SK-N-SH treated with all-trans-retinoic acid at 6 μM for 48 hours (cell line): ENCODE measurements around the gene DLL4.

Experiments used
- ATAC-seq: fragments of 200-7000 bp; cut with Tn5 transposase; 3 replicates; pipeline ENCODE4 v1.9.1; 2020; ENCODE audit warnings: mild to moderate bottlenecking, moderate library complexity
- ARNTL ChIP-seq: fragments of 450-650 bp; formaldehyde crosslinking; IDR thresholded peaks from 2 replicates; pipeline ENCODE4 v1.5.0; 2020; ENCODE audit warnings: low read depth, mild to moderate bottlenecking, moderate library complexity, borderline replicate concordance
- BACH2 ChIP-seq: fragments of 250-450 bp; sonication (Bioruptor Pico); IDR thresholded peaks from 2 replicates; pipeline ENCODE4 v1.9.0; 2021; ENCODE audit warnings: mild to moderate bottlenecking, borderline replicate concordance
- CSDC2 ChIP-seq: fragments of 250-450 bp; sonication (Bioruptor Pico); IDR thresholded peaks from 2 replicates; pipeline ENCODE4 v1.5.0; 2020; ENCODE audit warnings: mild to moderate bottlenecking, moderate library complexity
- ESRRG ChIP-seq: fragments of 250-450 bp; sonication (Bioruptor Pico); IDR thresholded peaks from 2 replicates; pipeline ENCODE4 v1.6.1; 2021; ENCODE audit warnings: mild to moderate bottlenecking
- GLIS3 ChIP-seq: fragments of 250-450 bp; sonication (Bioruptor Pico); IDR thresholded peaks from 2 replicates; pipeline ENCODE4 v1.5.0; 2020; ENCODE audit warnings: mild to moderate bottlenecking, moderate library complexity
- ISL1 ChIP-seq: fragments of 250-450 bp; sonication (Bioruptor Pico); IDR thresholded peaks from 2 replicates; pipeline ENCODE4 v2.1.2; 2022; ENCODE audit warnings: mild to moderate bottlenecking, moderate library complexity
- PPARA ChIP-seq: fragments of 250-450 bp; sonication (Bioruptor Pico); IDR thresholded peaks from 2 replicates; pipeline ENCODE4 v1.5.0; 2020; ENCODE audit warnings: mild to moderate bottlenecking, borderline replicate concordance
- RARB ChIP-seq: fragments of 250-450 bp; sonication (Bioruptor Pico); IDR thresholded peaks from 2 replicates; pipeline ENCODE4 v1.8.0; 2021; ENCODE audit warnings: mild to moderate bottlenecking, moderate library complexity
- SNAI2 ChIP-seq: fragments of 250-450 bp; sonication (Bioruptor Pico); IDR thresholded peaks from 2 replicates; pipeline ENCODE4 v1.5.0; 2020; ENCODE audit warnings: mild to moderate bottlenecking, moderate library complexity
- TCF4 ChIP-seq: fragments of 250-450 bp; sonication (Bioruptor Pico); IDR thresholded peaks from 2 replicates; pipeline ENCODE4 v1.8.0; 2021; ENCODE audit warnings: mild to moderate bottlenecking, moderate library complexity, borderline replicate concordance
- TOX ChIP-seq: fragments of 250-450 bp; sonication (Bioruptor Pico); IDR thresholded peaks from 2 replicates; pipeline ENCODE4 v1.8.0; 2021; ENCODE audit warnings: mild to moderate bottlenecking, moderate library complexity, borderline replicate concordance
- ZFP3 ChIP-seq: fragments of 250-450 bp; sonication (Bioruptor Pico); IDR thresholded peaks from 2 replicates; pipeline ENCODE4 v1.5.0; 2020; ENCODE audit warnings: mild to moderate bottlenecking, moderate library complexity
- ZFP30 ChIP-seq: fragments of 450-650 bp; formaldehyde crosslinking; IDR thresholded peaks from 2 replicates; pipeline ENCODE4 v1.5.0; 2022; ENCODE audit warnings: mild to moderate bottlenecking, moderate library complexity
- ZNF565 ChIP-seq: fragments of 450-650 bp; formaldehyde crosslinking; conservative IDR thresholded peaks from 2 replicates; pipeline ENCODE4 v1.5.0; 2020; ENCODE audit warnings: low read depth, mild to moderate bottlenecking, moderate library complexity
- ZNF70 ChIP-seq: fragments of 450-650 bp; formaldehyde crosslinking; IDR thresholded peaks from 2 replicates; pipeline ENCODE4 v1.5.0; 2020; ENCODE audit warnings: mild to moderate bottlenecking, moderate library complexity
- ZNF8 ChIP-seq: fragments of 450-650 bp; formaldehyde crosslinking; IDR thresholded peaks from 2 replicates; pipeline ENCODE4 v1.5.0; 2020; ENCODE audit warnings: mild to moderate bottlenecking, moderate library complexity
- TF ChIP-seq, protein P1 (sequence below): fragments of 250-450 bp; sonication (Bioruptor Pico); IDR thresholded peaks from 2 replicates; pipeline ENCODE4 v1.5.1; 2020; ENCODE audit warnings: low read depth, mild to moderate bottlenecking, moderate library complexity
- TF ChIP-seq, protein P2 (sequence below): fragments of 250-450 bp; sonication (Bioruptor Pico); IDR thresholded peaks from 2 replicates; pipeline ENCODE4 v1.5.0; 2020; ENCODE audit warnings: mild to moderate bottlenecking, moderate library complexity
- TF ChIP-seq, protein P3 (sequence below): fragments of 250-450 bp; sonication (Bioruptor Pico); IDR thresholded peaks from 2 replicates; pipeline ENCODE4 v1.8.0; 2020; ENCODE audit warnings: mild to moderate bottlenecking, moderate library complexity, borderline replicate concordance
- TF ChIP-seq, protein P4 (sequence below): fragments of 250-450 bp; sonication (Bioruptor Pico); IDR thresholded peaks from 2 replicates; pipeline ENCODE4 v1.8.0; 2021; ENCODE audit warnings: low read depth, mild to moderate bottlenecking, moderate library complexity, borderline replicate concordance
- TF ChIP-seq, protein P5 (sequence below): fragments of 250-450 bp; sonication (Bioruptor Pico); IDR thresholded peaks from 2 replicates; pipeline ENCODE4 v1.5.1; 2021; ENCODE audit warnings: mild to moderate bottlenecking, moderate library complexity

Gene DLL4

DNA sequence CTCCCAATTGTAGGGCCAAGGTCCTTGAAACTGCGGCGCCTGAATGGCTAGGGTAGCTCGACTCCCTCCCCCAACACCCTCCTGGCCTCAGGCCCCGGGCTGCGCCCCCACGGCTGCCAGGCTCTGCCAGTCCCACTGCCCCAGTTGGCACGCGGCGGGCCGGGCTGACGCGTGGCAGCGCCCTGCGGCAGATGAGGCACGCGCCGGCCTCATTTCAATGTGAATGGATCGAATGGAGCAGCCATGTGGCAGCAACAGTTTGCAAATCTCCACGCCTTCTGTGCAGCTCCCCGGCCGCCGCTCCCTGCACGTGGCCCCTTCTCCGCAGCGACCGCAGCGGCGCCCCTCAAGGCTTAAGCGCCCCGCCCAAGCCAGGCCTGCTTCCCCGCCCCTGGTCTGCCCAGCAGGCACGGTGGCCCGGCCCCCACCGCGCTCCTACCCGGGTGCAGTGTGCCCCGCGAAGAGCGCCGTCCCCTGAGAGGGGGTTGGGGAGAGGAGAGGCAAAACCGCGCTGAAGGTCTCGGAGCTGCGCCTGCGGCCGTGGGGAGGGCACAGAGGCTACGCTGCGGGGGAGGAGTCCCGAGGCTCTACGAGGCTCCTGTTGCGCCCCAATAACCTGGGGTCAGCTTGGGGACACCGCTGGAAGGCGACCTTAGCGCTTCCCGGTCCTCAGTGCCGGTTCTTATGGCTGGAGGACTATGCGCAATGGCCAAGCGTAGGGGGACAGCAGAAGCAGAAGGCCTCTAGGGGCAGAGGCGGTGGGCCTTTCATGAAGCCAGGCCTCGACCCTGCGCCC lies 3.1 kb upstream of the DLL4 start:
- ATAC-seq = peak; percentile 5; the same call in 2 of the 3 replicates
- peak; percentile 96 for TF ChIP-seq ZFP3 (CRISPR knock-in tag)
- TF ChIP-seq SNAI2 (CRISPR knock-in tag) = no peak

DNA sequence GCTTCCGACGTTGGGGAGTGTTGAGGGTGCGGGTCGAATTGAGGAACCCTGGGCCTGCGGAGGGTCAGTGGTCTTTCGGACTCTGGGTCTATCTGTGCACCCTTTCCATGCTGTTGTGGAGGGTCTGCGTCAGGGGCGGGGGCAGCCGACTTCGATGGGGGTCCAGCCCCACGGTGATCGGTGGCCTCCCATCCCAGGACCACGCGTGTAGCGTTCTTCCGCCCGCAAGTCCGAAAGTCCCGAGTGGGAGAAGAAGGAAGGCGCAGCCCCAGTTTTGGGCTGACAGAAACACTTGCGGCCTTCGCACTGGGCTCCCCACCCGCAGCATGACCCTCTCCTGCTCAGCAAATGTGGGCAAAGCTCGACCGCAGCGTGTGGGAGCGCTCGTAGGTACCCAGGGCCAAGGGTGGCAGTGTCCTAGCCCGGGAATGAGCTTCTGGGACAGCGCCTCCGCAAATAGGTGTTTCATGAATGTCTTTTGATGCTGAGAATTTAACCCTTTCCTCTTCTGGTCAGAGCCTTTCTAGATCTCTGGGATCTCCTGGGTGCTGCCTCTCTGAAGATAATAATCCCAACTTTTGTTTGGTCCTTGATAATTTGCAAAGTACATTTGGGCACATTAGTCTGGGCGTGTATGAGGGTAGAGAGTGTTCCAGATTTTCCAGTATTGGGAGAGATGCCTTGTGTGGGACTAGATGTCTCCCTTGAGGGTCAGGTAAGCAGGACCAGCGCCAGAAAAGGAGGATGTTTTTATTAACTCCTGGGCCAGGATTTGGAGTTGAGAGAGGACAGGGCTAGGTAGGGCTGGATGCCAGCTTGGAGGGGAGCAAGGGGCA lies 2.3 kb upstream of the DLL4 start:
- TF ChIP-seq GLIS3 (CRISPR knock-in tag) (no peak), PPARA (CRISPR knock-in tag) (no peak), ARNTL (CRISPR knock-in tag) (no peak), ZFP3 (CRISPR knock-in tag) (no peak), BACH2 (CRISPR knock-in tag) (no peak), ZNF70 (CRISPR knock-in tag) (no peak), ZFP30 (no peak), ISL1 (CRISPR knock-in tag) (no peak), TOX (CRISPR knock-in tag) (no peak), ZNF565 (no peak), TCF4 (CRISPR knock-in tag) (no peak), CSDC2 (no peak), ESRRG (CRISPR knock-in tag) (no peak)
- TF ChIP-seq, protein P1, sequence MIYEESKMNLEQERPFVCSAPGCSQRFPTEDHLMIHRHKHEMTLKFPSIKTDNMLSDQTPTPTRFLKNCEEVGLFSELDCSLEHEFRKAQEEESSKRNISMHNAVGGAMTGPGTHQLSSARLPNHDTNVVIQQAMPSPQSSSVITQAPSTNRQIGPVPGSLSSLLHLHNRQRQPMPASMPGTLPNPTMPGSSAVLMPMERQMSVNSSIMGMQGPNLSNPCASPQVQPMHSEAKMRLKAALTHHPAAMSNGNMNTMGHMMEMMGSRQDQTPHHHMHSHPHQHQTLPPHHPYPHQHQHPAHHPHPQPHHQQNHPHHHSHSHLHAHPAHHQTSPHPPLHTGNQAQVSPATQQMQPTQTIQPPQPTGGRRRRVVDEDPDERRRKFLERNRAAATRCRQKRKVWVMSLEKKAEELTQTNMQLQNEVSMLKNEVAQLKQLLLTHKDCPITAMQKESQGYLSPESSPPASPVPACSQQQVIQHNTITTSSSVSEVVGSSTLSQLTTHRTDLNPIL (CRISPR knock-in tag) = no peak
- TF ChIP-seq, protein P2, sequence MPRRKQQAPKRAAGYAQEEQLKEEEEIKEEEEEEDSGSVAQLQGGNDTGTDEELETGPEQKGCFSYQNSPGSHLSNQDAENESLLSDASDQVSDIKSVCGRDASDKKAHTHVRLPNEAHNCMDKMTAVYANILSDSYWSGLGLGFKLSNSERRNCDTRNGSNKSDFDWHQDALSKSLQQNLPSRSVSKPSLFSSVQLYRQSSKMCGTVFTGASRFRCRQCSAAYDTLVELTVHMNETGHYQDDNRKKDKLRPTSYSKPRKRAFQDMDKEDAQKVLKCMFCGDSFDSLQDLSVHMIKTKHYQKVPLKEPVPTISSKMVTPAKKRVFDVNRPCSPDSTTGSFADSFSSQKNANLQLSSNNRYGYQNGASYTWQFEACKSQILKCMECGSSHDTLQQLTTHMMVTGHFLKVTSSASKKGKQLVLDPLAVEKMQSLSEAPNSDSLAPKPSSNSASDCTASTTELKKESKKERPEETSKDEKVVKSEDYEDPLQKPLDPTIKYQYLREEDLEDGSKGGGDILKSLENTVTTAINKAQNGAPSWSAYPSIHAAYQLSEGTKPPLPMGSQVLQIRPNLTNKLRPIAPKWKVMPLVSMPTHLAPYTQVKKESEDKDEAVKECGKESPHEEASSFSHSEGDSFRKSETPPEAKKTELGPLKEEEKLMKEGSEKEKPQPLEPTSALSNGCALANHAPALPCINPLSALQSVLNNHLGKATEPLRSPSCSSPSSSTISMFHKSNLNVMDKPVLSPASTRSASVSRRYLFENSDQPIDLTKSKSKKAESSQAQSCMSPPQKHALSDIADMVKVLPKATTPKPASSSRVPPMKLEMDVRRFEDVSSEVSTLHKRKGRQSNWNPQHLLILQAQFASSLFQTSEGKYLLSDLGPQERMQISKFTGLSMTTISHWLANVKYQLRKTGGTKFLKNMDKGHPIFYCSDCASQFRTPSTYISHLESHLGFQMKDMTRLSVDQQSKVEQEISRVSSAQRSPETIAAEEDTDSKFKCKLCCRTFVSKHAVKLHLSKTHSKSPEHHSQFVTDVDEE (CRISPR knock-in tag) = no peak
- TF ChIP-seq, protein P3, sequence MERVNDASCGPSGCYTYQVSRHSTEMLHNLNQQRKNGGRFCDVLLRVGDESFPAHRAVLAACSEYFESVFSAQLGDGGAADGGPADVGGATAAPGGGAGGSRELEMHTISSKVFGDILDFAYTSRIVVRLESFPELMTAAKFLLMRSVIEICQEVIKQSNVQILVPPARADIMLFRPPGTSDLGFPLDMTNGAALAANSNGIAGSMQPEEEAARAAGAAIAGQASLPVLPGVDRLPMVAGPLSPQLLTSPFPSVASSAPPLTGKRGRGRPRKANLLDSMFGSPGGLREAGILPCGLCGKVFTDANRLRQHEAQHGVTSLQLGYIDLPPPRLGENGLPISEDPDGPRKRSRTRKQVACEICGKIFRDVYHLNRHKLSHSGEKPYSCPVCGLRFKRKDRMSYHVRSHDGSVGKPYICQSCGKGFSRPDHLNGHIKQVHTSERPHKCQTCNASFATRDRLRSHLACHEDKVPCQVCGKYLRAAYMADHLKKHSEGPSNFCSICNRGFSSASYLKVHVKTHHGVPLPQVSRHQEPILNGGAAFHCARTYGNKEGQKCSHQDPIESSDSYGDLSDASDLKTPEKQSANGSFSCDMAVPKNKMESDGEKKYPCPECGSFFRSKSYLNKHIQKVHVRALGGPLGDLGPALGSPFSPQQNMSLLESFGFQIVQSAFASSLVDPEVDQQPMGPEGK (CRISPR knock-in tag) = no peak
- TF ChIP-seq, protein P4, sequence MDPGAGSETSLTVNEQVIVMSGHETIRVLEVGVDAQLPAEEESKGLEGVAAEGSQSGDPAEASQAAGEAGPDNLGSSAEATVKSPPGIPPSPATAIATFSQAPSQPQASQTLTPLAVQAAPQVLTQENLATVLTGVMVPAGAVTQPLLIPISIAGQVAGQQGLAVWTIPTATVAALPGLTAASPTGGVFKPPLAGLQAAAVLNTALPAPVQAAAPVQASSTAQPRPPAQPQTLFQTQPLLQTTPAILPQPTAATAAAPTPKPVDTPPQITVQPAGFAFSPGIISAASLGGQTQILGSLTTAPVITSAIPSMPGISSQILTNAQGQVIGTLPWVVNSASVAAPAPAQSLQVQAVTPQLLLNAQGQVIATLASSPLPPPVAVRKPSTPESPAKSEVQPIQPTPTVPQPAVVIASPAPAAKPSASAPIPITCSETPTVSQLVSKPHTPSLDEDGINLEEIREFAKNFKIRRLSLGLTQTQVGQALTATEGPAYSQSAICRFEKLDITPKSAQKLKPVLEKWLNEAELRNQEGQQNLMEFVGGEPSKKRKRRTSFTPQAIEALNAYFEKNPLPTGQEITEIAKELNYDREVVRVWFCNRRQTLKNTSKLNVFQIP (CRISPR knock-in tag) = no peak
- TF ChIP-seq, protein P5, sequence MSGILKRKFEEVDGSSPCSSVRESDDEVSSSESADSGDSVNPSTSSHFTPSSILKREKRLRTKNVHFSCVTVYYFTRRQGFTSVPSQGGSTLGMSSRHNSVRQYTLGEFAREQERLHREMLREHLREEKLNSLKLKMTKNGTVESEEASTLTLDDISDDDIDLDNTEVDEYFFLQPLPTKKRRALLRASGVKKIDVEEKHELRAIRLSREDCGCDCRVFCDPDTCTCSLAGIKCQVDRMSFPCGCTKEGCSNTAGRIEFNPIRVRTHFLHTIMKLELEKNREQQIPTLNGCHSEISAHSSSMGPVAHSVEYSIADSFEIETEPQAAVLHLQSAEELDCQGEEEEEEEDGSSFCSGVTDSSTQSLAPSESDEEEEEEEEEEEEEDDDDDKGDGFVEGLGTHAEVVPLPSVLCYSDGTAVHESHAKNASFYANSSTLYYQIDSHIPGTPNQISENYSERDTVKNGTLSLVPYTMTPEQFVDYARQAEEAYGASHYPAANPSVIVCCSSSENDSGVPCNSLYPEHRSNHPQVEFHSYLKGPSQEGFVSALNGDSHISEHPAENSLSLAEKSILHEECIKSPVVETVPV = no peak
- ATAC-seq = no peak

DNA sequence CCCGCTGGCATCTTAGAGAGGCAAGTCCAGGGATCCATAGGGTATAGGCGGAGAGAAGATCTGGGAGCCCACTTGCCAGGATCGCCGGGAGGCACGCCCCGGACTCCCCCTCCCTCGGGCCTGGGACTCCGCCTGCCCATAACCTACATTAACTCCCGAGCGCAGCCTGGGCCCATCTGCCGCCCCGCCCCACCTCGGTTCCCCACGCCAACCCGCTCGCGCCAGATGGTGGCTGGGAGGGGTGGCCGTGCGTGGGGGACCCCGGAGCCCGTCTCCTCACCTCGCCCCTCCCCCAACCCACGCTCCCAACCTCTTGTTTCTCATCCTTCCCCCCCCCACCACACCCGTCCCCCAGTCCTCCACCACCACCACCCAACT lies 1.7 kb upstream of the DLL4 start:
- ATAC-seq = no peak
- no peak for TF ChIP-seq RARB
- no peak for TF ChIP-seq PPARA (CRISPR knock-in tag)
- TF ChIP-seq, protein P4 (CRISPR knock-in tag) = no peak
- TF ChIP-seq ESRRG (CRISPR knock-in tag) = no peak
- TF ChIP-seq, protein P3 (CRISPR knock-in tag) = no peak
- TF ChIP-seq CSDC2 = no peak
- TF ChIP-seq, protein P5 = no peak
- no peak for TF ChIP-seq ZFP30
- no peak for TF ChIP-seq TCF4 (CRISPR knock-in tag)
- no peak for TF ChIP-seq ARNTL (CRISPR knock-in tag)
- TF ChIP-seq ZNF8 (CRISPR knock-in tag) = no peak
